ENCODE results near the gene PCLO.

GRCh38 chr7:82886324-82886723 is 276.4 kb downstream of the PCLO start:
- no peak for TF ChIP-seq SUZ12 (IDR thresholded peaks at IDR 0.05; ENCODE audit: low read length)
- TF ChIP-seq POLR2A (IDR thresholded peaks at IDR 0.05; ENCODE audit: control extremely low read depth in 1 of 2, low read depth in 2 of 2, low read length in 2 of 2) = no peak
- TF ChIP-seq CTCF (IDR thresholded peaks at IDR 0.05; ENCODE audit: control extremely low read depth in 1 of 3, insufficient read depth in 1 of 3, low read depth in 1 of 3, low read length in 3 of 3) = no peak
- TF ChIP-seq RFX5 (IDR thresholded peaks at IDR 0.05; ENCODE audit: borderline replicate concordance, low read depth, low read length) = no peak
- no peak for TF ChIP-seq MAX (IDR thresholded peaks at IDR 0.05)
- TF ChIP-seq TAF1 (IDR thresholded peaks at IDR 0.05; ENCODE audit: low read depth, low read length) = no peak
- TF ChIP-seq YY1 (IDR thresholded peaks at IDR 0.05; ENCODE audit: low read depth, low read length) = no peak
- no peak for TF ChIP-seq EP300 (IDR thresholded peaks at IDR 0.05; ENCODE audit: borderline replicate concordance in 1 of 2, low read depth in 2 of 2, low read length in 2 of 2)
- no peak for TF ChIP-seq POLR2AphosphoS5 (IDR thresholded peaks at IDR 0.05; ENCODE audit: low read depth, low read length)
- no peak for TF ChIP-seq CREB1 (IDR thresholded peaks at IDR 0.05)
- TF ChIP-seq TCF12 (IDR thresholded peaks at IDR 0.05; ENCODE audit: low read depth, low read length) = no peak
